WTC11 (cell line): ENCODE data around the gene YTHDF1.

Experiments used
- ATF1 ChIP-seq: sonication (generic); formaldehyde crosslinking; IDR thresholded peaks from 2 replicates; pipeline ENCODE4 v1.8.1; 2023; ENCODE audit warnings: mild to moderate bottlenecking, moderate library complexity, missing genetic modification reagents
- CTCF ChIP-seq: fragments of 200-600 bp; IDR thresholded peaks from 2 replicates; pipeline ENCODE4 v1.8.0; 2022; ENCODE audit warnings: antibody characterized with exemption
- E2F4 ChIP-seq: sonication (generic); formaldehyde crosslinking; IDR thresholded peaks from 2 replicates; pipeline ENCODE4 v1.8.1; 2022; ENCODE audit warnings: low read depth, mild to moderate bottlenecking, moderate library complexity, missing genetic modification reagents, borderline replicate concordance
- ELF4 ChIP-seq: sonication (generic); formaldehyde crosslinking; IDR thresholded peaks from 2 replicates; pipeline ENCODE4 v1.8.1; 2022; ENCODE audit warnings: low read depth, mild to moderate bottlenecking, moderate library complexity, missing genetic modification reagents
- ETV6 ChIP-seq: sonication (generic); formaldehyde crosslinking; IDR thresholded peaks from 2 replicates; pipeline ENCODE4 v1.8.1; 2022; ENCODE audit warnings: mild to moderate bottlenecking, missing genetic modification reagents
- JUN ChIP-seq: sonication (generic); formaldehyde crosslinking; IDR thresholded peaks from 2 replicates; pipeline ENCODE4 v1.8.0; 2023; ENCODE audit warnings: mild to moderate bottlenecking, missing genetic modification reagents
- MAX ChIP-seq: sonication (generic); formaldehyde crosslinking; IDR thresholded peaks from 2 replicates; pipeline ENCODE4 v1.8.0; 2022; ENCODE audit warnings: mild to moderate bottlenecking, missing genetic modification reagents
- STAT6 ChIP-seq: sonication (generic); formaldehyde crosslinking; conservative IDR thresholded peaks from 2 replicates; pipeline ENCODE4 v1.8.1; 2023; ENCODE audit warnings: mild to moderate bottlenecking, low read depth, missing genetic modification reagents, moderate library complexity
- USF2 ChIP-seq: sonication (generic); formaldehyde crosslinking; IDR thresholded peaks from 2 replicates; pipeline ENCODE4 v1.8.1; 2023; ENCODE audit warnings: mild to moderate bottlenecking, missing genetic modification reagents, moderate library complexity
- ZBTB43 ChIP-seq: sonication (generic); formaldehyde crosslinking; IDR thresholded peaks from 2 replicates; pipeline ENCODE4 v1.8.1; 2023; ENCODE audit warnings: mild to moderate bottlenecking, missing genetic modification reagents
- ZSCAN18 ChIP-seq: fragments of 250-450 bp; sonication (Bioruptor Pico); IDR thresholded peaks from 2 replicates; pipeline ENCODE4 v2.1.2; 2022; ENCODE audit warnings: mild to moderate bottlenecking, moderate library complexity

- TF ChIP-seq CTCF (no peak), ETV6 (CRISPR knock-in tag) (no peak), E2F4 (no peak), ATF1 (CRISPR knock-in tag) (no peak), JUN (CRISPR knock-in tag) (no peak), ELF4 (CRISPR knock-in tag) (no peak), ZSCAN18 (CRISPR knock-in tag) (no peak), STAT6 (CRISPR knock-in tag) (no peak), ZBTB43 (CRISPR knock-in tag) (no peak), MAX (CRISPR knock-in tag) (no peak), USF2 (CRISPR knock-in tag) (no peak)
Measured at GRCh38 chr20:63165356-63166192, 50.4 kb downstream of the YTHDF1 start.
